Panc1 (cell line): ENCODE data around the gene CYTH3.

Experiments used
- POLR2AphosphoS5 ChIP-seq: IDR thresholded peaks from 2 replicates; pipeline ENCODE4 v1.6.1; 2012; ENCODE audit warnings: mild to moderate bottlenecking, low read depth, low read length, moderate library complexity
- REST ChIP-seq, 2 experiments: IDR thresholded peaks; 2 replicates each; pipeline ENCODE4 v1.6.1; 2011 to 2012; ENCODE audit warnings: low read depth in 2 of 2, control low read depth in 1 of 2, low read length in 1 of 2, mild to moderate bottlenecking in 1 of 2, moderate library complexity in 1 of 2; ENCODE audit not compliant: insufficient read depth in 1 of 2
- SIN3A ChIP-seq: IDR thresholded peaks from 2 replicates; pipeline ENCODE4 v1.6.1; 2012; ENCODE audit warnings: low read depth, mild to moderate bottlenecking, low read length, moderate library complexity, borderline replicate concordance; ENCODE audit not compliant: insufficient read depth
- TCF7L2 ChIP-seq: IDR thresholded peaks from 2 replicates; pipeline ENCODE4 v1.6.1; 2011; ENCODE audit warnings: mild to moderate bottlenecking, low read depth, low read length, inconsistent platforms
- TF ChIP-seq, protein P1 (sequence below): fragments of 450-650 bp; IDR thresholded peaks from 2 replicates; pipeline ENCODE4 v1.5.1; 2017; ENCODE audit warnings: mild to moderate bottlenecking

GRCh38 chr7:6136475-6136874, 135.9 kb downstream of the CYTH3 start:
- TF ChIP-seq, protein P1, sequence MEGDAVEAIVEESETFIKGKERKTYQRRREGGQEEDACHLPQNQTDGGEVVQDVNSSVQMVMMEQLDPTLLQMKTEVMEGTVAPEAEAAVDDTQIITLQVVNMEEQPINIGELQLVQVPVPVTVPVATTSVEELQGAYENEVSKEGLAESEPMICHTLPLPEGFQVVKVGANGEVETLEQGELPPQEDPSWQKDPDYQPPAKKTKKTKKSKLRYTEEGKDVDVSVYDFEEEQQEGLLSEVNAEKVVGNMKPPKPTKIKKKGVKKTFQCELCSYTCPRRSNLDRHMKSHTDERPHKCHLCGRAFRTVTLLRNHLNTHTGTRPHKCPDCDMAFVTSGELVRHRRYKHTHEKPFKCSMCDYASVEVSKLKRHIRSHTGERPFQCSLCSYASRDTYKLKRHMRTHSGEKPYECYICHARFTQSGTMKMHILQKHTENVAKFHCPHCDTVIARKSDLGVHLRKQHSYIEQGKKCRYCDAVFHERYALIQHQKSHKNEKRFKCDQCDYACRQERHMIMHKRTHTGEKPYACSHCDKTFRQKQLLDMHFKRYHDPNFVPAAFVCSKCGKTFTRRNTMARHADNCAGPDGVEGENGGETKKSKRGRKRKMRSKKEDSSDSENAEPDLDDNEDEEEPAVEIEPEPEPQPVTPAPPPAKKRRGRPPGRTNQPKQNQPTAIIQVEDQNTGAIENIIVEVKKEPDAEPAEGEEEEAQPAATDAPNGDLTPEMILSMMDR, result no peak
- TF ChIP-seq POLR2AphosphoS5 (no peak), REST (IDR thresholded peaks at IDR 0.05; ENCODE audit: insufficient read depth in 1 of 2, low read depth in 2 of 2, low read length in 1 of 2) (no peak), TCF7L2 (no peak), SIN3A (no peak)
